Ishikawa (cell line): ENCODE results near the gene CORO7.

Experiments
- CEBPB ChIP-seq: IDR thresholded peaks from 2 replicates; pipeline ENCODE4 v1.6.1; 2012
- CREB1 ChIP-seq: IDR thresholded peaks from 2 replicates; pipeline ENCODE4 v1.6.1; 2012; ENCODE audit warnings: low read depth
- EGR1 ChIP-seq: IDR thresholded peaks from 2 replicates; pipeline ENCODE4 v1.6.1; 2012
- EP300 ChIP-seq: IDR thresholded peaks from 2 replicates; pipeline ENCODE4 v1.6.1; 2012; ENCODE audit warnings: borderline replicate concordance
- FOXM1 ChIP-seq: IDR thresholded peaks from 2 replicates; pipeline ENCODE4 v1.6.1; 2012; ENCODE audit warnings: low read depth, borderline replicate concordance
- MAX ChIP-seq: IDR thresholded peaks from 2 replicates; pipeline ENCODE4 v1.6.1; 2012
- NFIC ChIP-seq: IDR thresholded peaks from 2 replicates; pipeline ENCODE4 v1.6.1; 2012
- RAD21 ChIP-seq: IDR thresholded peaks from 2 replicates; pipeline ENCODE4 v1.6.1; 2012; ENCODE audit warnings: low read depth
- REST ChIP-seq: IDR thresholded peaks from 2 replicates; pipeline ENCODE4 v1.6.1; 2012; ENCODE audit warnings: low read depth, mild to moderate bottlenecking
- TAF1 ChIP-seq: IDR thresholded peaks from 2 replicates; pipeline ENCODE4 v1.6.1; 2012; ENCODE audit warnings: low read depth, mild to moderate bottlenecking
- TCF12 ChIP-seq: IDR thresholded peaks from 2 replicates; pipeline ENCODE4 v1.6.1; 2012; ENCODE audit warnings: low read depth
- TEAD4 ChIP-seq: IDR thresholded peaks from 2 replicates; pipeline ENCODE4 v1.6.1; 2012
- USF1 ChIP-seq: IDR thresholded peaks from 2 replicates; pipeline ENCODE4 v1.6.1; 2012
- YY1 ChIP-seq: IDR thresholded peaks from 2 replicates; pipeline ENCODE4 v1.6.1; 2012; ENCODE audit warnings: low read depth
- ZBTB7A ChIP-seq: IDR thresholded peaks from 2 replicates; pipeline ENCODE4 v1.6.1; 2012; ENCODE audit warnings: low read depth

CORO7 gene

GRCh38 chr16:4455951-4456350 is 39.6 kb upstream of the CORO7 start:
- TF ChIP-seq TCF12 (no peak), MAX (no peak), EGR1 (no peak), NFIC (no peak), TAF1 (no peak), USF1 (no peak), REST (no peak), RAD21 (no peak)

GRCh38 chr16:4455081-4455480 is 38.7 kb upstream of the CORO7 start:
- TF ChIP-seq FOXM1 (no peak), TAF1 (no peak), REST (no peak), MAX (no peak), ZBTB7A (no peak), RAD21 (no peak), YY1 (no peak), EGR1 (no peak), NFIC (no peak), EP300 (no peak), TEAD4 (no peak)

GRCh38 chr16:4454623-4455022 is 38.2 kb upstream of the CORO7 start:
- peak; percentile 87 for TF ChIP-seq REST
- no peak for TF ChIP-seq TCF12

- no peak for TF ChIP-seq YY1
- TF ChIP-seq EP300 = no peak
- TF ChIP-seq EGR1 = no peak
- no peak for TF ChIP-seq REST
- no peak for TF ChIP-seq CREB1
- no peak for TF ChIP-seq CEBPB
- TF ChIP-seq USF1 = no peak
- TF ChIP-seq TAF1 = no peak
- TF ChIP-seq FOXM1 = no peak
- TF ChIP-seq NFIC = no peak
- no peak for TF ChIP-seq RAD21
- no peak for TF ChIP-seq MAX
- no peak for TF ChIP-seq ZBTB7A
- no peak for TF ChIP-seq TCF12
Observed at GRCh38 chr16:4452674-4453073, 36.3 kb upstream of the CORO7 start.
